Kidney glomerular epithelial cell (primary cell): ENCODE data around the gene LZTFL1.

Source experiments
- DNase-seq: peaks from one replicate; lab custom pipeline; 2025; lab: John Stamatoyannopoulos, UW

Gene LZTFL1

GRCh38 chr3:45841757-45842491 is at the start of gene LZTFL1:
LZTFL1 (minus strand) TSS chr3:45842119; CDS start chr3:45841991, 128 bp downstream.
- peak; percentile 94 for DNase-seq

- peak; percentile 1 for DNase-seq
Measured at GRCh38 chr3:45890405-45890804, 48.5 kb upstream of the LZTFL1 start.

GRCh38 chr3:45889337-45889736 is 47.4 kb upstream of the LZTFL1 start:
- DNase-seq = no peak

GRCh38 chr3:45887759-45888511 is 46.0 kb upstream of the LZTFL1 start:
- no peak for DNase-seq

GRCh38 chr3:45887285-45887684 is 45.4 kb upstream of the LZTFL1 start:
- DNase-seq = no peak

GRCh38 chr3:45885979-45886705 is 44.2 kb upstream of the LZTFL1 start, which contains the start of gene CCR9:
CCR9 (plus strand) TSS chr3:45886543; CDS start chr3:45894934, 8,391 bp downstream.
- no peak for DNase-seq

GRCh38 chr3:45884368-45885201 is 42.7 kb upstream of the LZTFL1 start:
- no peak for DNase-seq

- peak; percentile 91 for DNase-seq
Measured at GRCh38 chr3:45881078-45882022, 39.4 kb upstream of the LZTFL1 start.

- no peak for DNase-seq
Measured at GRCh38 chr3:45880725-45881077, 38.8 kb upstream of the LZTFL1 start.

GRCh38 chr3:45878124-45878523 is 36.2 kb upstream of the LZTFL1 start:
- DNase-seq = no peak

GRCh38 chr3:45874677-45875346 is 32.9 kb upstream of the LZTFL1 start:
- no peak for DNase-seq

GRCh38 chr3:45873638-45874037 is 31.7 kb upstream of the LZTFL1 start:
- no peak for DNase-seq

GRCh38 chr3:45873036-45873435 is 31.1 kb upstream of the LZTFL1 start:
- DNase-seq = no peak

GRCh38 chr3:45872569-45872968 is 30.6 kb upstream of the LZTFL1 start:
- no peak for DNase-seq

- no peak for DNase-seq
Measured at GRCh38 chr3:45871780-45872179, 29.9 kb upstream of the LZTFL1 start.

- no peak for DNase-seq
Measured at GRCh38 chr3:45870099-45870498, 28.2 kb upstream of the LZTFL1 start.

- DNase-seq = no peak
Measured at GRCh38 chr3:45869638-45870037, 27.7 kb upstream of the LZTFL1 start.

- DNase-seq = no peak
Measured at GRCh38 chr3:45868650-45869049, 26.7 kb upstream of the LZTFL1 start.

GRCh38 chr3:45868213-45868612 is 26.3 kb upstream of the LZTFL1 start:
- no peak for DNase-seq

GRCh38 chr3:45865563-45865962 is 23.6 kb upstream of the LZTFL1 start:
- no peak for DNase-seq
